ENCODE data around the gene IER2.

Gene IER2

DNA sequence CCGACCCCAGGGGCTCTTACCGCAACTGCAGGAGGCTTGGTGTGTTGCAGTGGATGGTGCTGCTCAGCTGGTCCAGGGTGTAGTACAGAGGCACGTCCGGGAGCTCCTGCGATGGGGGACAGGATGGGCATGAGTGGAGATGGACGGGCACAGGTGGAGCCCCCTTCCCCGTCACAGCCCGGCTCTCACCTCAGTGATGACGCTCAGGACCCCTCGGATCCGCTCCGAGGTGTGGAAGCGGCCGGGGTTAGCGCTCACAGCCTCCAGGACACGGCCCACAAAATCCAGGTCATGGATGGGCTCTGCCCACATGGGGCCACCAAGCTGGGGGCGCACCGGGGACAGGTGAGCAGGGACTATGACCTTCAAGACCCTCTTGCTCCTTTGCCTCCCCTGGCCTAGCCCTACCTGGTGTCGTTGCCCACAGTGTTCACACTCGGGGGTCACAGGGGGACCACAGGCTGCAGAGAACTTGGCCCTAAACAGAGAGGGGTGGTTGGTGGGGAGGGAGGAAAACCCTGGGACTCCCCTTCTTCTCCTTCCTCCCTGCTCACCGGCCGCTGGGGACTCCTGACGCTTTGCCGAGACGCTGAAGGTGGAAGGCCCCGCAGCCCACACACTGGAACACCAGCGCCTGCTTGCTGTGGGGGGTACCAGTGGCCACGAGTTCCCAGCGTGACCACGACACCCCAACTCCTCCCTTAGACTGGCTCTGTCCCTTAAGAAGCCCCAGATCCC lies 40.7 kb upstream of the IER2 start:
- H3K36me3 ChIP-seq (ENCODE audit: control insufficient read depth in 2 of 2, insufficient read depth in 2 of 2, low read length in 2 of 2): peaks cover 4 to 13% of the 10 kb centered on the region in 2 donors
- H3K4me1 ChIP-seq (ENCODE audit: control insufficient read depth, insufficient read depth, low read length): peaks cover 3% of the 10 kb centered on the region
- no peak overlapping the region for H3K9ac ChIP-seq (ENCODE audit: low read length in 2 of 2)
- no peaks in the 10 kb centered on the region for H3K9me3 ChIP-seq (ENCODE audit: control insufficient read depth in 2 of 2, low read length in 2 of 2)
- no peaks in the 10 kb centered on the region for H3K27me3 ChIP-seq (ENCODE audit: control insufficient read depth in 1 of 2, insufficient read depth in 2 of 2, low read length in 2 of 2)
- H3K4me3 ChIP-seq (ENCODE audit: low read length in 2 of 2): no peak overlapping the region
- no peak overlapping the region for H3K27ac ChIP-seq (ENCODE audit: low read length)

DNA sequence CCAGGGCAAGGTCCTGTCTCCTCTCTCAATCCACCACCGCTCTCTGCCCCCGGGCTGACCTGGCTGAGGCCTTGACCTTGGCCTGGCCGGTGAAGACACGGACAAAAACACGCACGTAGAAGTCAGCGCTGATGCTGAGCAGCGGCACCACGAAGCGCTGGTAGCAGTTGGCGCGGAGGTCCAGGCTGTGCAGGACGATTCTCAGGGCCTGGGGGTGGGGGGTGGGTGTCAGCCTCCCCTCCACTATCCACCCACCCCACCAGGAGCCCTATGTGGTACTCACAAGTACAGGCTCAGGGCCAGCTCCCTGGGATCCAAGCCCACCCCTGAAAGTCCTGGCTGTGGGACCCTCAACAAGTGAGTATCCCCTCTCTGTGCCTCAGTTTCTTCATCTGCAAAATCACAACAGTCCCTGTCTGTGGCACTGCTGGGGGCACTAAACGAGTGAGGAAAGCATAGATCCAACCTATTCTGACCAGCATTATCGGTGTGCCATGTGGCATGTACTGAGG lies 40.1 kb upstream of the IER2 start:
- H3K4me1 ChIP-seq (ENCODE audit: control insufficient read depth, insufficient read depth, low read length): no peaks in the 10 kb centered on the region
- H3K4me3 ChIP-seq (ENCODE audit: low read length in 2 of 2): no peak overlapping the region
- H3K27me3 ChIP-seq (ENCODE audit: control insufficient read depth in 1 of 2, insufficient read depth in 2 of 2, low read length in 2 of 2): no peaks in the 10 kb centered on the region
- no peaks in the 10 kb centered on the region for H3K9me3 ChIP-seq (ENCODE audit: control insufficient read depth in 2 of 2, low read length in 2 of 2)
- H3K9ac ChIP-seq (ENCODE audit: low read length in 2 of 2): no peak overlapping the region
- peaks cover 4 to 13% of the 10 kb centered on the region in 2 donors for H3K36me3 ChIP-seq (ENCODE audit: control insufficient read depth in 2 of 2, insufficient read depth in 2 of 2, low read length in 2 of 2)
- H3K27ac ChIP-seq (ENCODE audit: low read length): no peak overlapping the region

DNA sequence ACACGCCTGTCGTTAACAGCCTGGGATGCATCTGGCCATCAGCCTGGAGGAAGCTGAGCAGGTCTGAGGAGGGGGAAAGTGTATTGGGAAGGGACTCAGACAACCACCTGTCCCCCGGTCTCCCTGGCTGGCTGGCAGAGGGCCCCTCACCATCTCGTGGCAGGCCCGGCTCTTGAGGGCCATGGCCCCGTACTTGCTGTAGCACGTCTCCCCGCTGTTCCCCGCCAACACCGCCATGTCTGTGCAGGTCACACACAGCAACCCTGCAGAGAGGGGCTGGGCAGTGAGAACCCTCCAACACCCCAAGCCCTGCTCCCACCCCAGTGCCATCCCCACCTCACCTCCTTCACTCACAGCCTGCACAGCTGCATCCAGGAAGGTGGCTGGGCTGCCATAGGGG lies 37.7 kb upstream of the IER2 start:
- Histone ChIP-seq H3K36me3 (ENCODE audit: control insufficient read depth in 2 of 2, insufficient read depth in 2 of 2, low read length in 2 of 2) (peaks cover 4 to 13% of the 10 kb centered on the region in 2 donors), H3K4me1 (ENCODE audit: control insufficient read depth, insufficient read depth, low read length) (peaks cover 17% of the 10 kb centered on the region)

DNA sequence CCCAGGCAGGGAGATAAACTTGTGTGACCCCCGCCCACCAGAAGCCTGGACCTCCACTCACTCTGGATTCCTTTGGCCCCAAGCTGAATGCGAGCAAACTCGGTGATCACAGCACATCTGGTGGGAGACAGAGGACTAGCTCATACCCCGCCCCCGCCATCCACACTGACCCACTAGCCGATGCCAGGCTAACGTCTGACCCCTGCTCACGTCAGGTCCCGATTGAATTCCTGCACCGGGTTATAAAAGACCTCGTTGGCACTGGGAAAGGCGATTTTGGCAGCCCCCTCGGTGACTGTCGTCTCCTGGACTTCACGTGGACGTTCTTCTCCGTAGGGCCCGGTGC lies 34.3 kb upstream of the IER2 start:
- H3K36me3 ChIP-seq (ENCODE audit: control insufficient read depth in 2 of 2, insufficient read depth in 2 of 2, low read length in 2 of 2): peaks cover 4 to 8% of the 10 kb centered on the region in 2 donors
- H3K9ac ChIP-seq (ENCODE audit: low read length in 2 of 2): peak overlapping the region; percentile 90 to 92
- H3K27me3 ChIP-seq (ENCODE audit: control insufficient read depth in 1 of 2, insufficient read depth in 2 of 2, low read length in 2 of 2): no peaks in the 10 kb centered on the region
- H3K9me3 ChIP-seq (ENCODE audit: control insufficient read depth in 2 of 2, low read length in 2 of 2): no peaks in the 10 kb centered on the region
- peak overlapping the region; percentile 98 to 99 for H3K4me3 ChIP-seq (ENCODE audit: low read length in 2 of 2)
- peak overlapping the region; percentile 69 for H3K27ac ChIP-seq (ENCODE audit: low read length)
- H3K4me1 ChIP-seq (ENCODE audit: control insufficient read depth, insufficient read depth, low read length): peaks cover 38% of the 10 kb centered on the region

More for the DNA sequence above, 37.7 kb upstream of the IER2 start:
- Histone ChIP-seq H3K9me3 (ENCODE audit: control insufficient read depth in 2 of 2, low read length in 2 of 2) (no peaks in the 10 kb centered on the region), H3K27ac (ENCODE audit: low read length) (no peak overlapping the region), H3K9ac (ENCODE audit: low read length in 2 of 2) (no peak overlapping the region), H3K4me3 (ENCODE audit: low read length in 2 of 2) (no peak overlapping the region), H3K27me3 (ENCODE audit: control insufficient read depth in 1 of 2, insufficient read depth in 2 of 2, low read length in 2 of 2) (no peaks in the 10 kb centered on the region)

DNA sequence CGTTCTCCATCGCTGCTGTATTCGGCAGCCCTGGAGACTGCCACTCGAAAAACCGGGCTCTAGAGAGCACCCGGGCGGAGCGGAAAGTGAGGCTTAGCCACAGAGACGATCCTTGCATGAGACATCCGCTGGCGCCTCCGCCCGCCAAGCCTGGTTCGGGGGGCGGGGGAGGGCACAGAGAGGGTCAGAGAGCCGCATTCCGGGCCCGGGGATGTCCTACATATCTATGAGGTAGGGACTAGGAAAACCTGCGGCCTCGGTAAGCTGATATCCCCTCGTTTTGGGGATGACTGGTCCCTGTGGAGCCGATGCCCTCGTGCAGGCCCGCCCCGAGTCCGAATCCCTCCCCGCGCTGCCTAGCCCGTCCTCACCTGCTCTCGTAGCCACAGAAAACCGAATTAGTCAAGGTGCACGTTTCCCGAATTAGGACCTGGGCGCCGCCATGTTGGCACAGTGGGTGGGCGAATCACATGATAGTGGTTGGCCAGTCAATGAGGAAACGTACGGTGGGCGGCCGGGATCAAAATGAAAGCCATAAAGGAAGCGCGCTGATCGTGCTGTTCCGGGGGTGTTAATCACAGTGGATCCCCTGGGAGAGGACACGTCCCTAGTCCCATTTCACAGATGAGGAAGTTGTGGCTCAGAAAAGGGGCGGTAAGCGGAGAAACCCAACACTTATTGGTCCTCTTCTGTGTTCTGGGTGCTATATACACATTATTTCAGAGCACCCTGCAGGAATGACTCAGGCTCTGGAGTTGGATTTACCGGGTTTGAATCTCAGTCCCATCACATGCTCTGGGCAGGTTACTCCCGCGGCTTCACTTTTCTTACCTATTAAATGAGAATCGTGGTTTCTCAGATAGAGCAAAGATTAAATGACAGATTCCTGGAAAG lies 33.7 kb upstream of the IER2 start, which contains the start of gene TRMT1:
TRMT1 (minus strand) TSS at position 459 of the 894 bp plus-strand sequence; CDS start at position 118, 341 bp downstream.
- peaks cover 38% of the 10 kb centered on the region for H3K4me1 ChIP-seq (ENCODE audit: control insufficient read depth, insufficient read depth, low read length)
- H3K27ac ChIP-seq (ENCODE audit: low read length): peak within 1 kb of the TSS; percentile 69
- peak within 1 kb of the TSS; percentile 90 to 92 for H3K9ac ChIP-seq (ENCODE audit: low read length in 2 of 2)
- no peaks in the 10 kb centered on the region for H3K9me3 ChIP-seq (ENCODE audit: control insufficient read depth in 2 of 2, low read length in 2 of 2)
- H3K36me3 ChIP-seq (ENCODE audit: control insufficient read depth in 2 of 2, insufficient read depth in 2 of 2, low read length in 2 of 2): peaks cover 4 to 8% of the 10 kb centered on the region in 2 donors
- H3K4me3 ChIP-seq (ENCODE audit: low read length in 2 of 2): peak within 1 kb of the TSS; percentile 98 to 99
- H3K27me3 ChIP-seq (ENCODE audit: control insufficient read depth in 1 of 2, insufficient read depth in 2 of 2, low read length in 2 of 2): no peaks in the 10 kb centered on the region

DNA sequence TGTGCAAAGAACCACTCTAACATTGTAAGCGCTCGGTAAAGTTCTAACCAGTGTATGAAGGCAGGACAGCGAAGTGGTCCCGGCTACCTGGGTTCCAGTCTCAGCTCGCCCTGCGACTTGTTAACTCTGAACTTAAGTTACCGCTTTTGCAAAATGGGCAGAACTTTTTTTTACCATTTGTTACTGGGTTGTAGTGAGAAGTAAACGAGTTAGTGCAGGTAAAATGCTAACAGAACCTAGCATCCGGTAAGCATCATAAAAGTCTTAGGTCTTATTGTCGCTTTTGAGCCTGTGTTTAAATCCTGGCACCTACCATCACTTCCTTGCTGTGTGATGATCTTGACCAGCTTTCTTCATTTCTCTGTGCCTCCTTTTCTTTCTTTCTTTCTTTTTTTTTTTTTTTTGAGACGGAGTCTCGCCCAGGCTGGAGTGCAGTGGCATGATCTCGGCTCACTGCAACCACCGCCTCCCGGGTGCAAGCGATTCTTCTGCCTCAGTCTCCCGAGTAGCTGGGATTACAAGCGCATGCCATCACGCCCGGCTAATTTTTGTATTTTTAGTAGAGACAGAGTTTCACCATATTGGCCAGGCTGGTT lies 32.9 kb upstream of the IER2 start:
- Histone ChIP-seq H3K9me3 (ENCODE audit: control insufficient read depth in 2 of 2, low read length in 2 of 2) (no peaks in the 10 kb centered on the region), H3K27me3 (ENCODE audit: control insufficient read depth in 1 of 2, insufficient read depth in 2 of 2, low read length in 2 of 2) (no peaks in the 10 kb centered on the region), H3K4me1 (ENCODE audit: control insufficient read depth, insufficient read depth, low read length) (peaks cover 41% of the 10 kb centered on the region), H3K9ac (ENCODE audit: low read length in 2 of 2) (peak overlapping the region; percentile 90 to 92), H3K36me3 (ENCODE audit: control insufficient read depth in 2 of 2, insufficient read depth in 2 of 2, low read length in 2 of 2) (peaks cover 4 to 7% of the 10 kb centered on the region in 2 donors), H3K4me3 (ENCODE audit: low read length in 2 of 2) (peak overlapping the region; percentile 98 to 99), H3K27ac (ENCODE audit: low read length) (peak overlapping the region; percentile 69)

DNA sequence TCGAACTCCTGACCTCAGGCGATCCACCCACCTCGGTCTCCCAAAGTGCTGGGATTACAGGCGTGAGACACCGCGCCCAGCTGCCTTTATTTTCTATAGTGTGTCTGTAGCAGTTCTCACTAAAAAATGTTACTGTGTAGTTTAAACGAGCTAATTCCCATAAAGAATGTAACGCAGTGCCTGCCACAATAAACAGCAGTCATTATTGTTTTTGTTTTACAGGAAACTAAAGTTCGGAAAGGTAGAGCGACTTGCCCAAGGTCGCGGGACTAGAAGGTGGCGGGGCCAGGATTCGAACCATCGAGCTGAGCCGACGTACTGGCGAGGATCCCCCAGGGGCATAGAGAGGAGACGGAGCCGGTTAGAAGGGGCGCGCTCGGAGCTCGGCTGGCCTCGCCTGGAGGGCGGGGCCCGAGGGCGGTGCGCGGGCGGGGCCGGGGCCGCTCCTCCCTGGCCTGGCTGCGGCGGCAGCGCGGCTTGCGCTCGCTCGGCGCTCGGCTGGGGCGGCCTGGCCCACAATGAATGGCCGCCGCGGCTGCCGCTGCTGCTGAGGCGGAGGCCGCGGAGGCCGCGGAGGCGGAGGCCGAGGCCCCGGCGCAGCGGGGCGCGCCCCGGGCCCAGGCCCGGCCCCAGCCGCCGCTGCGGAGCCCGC lies 32.3 kb upstream of the IER2 start, which contains the start of gene NACC1:
NACC1 (plus strand) TSS at position 493 of the 652 bp plus-strand sequence. CDS start 16,944 bp downstream, outside the sequence.
- Histone ChIP-seq H3K4me3 (ENCODE audit: low read length in 2 of 2) (peak within 1 kb of the TSS; percentile 98 to 99), H3K36me3 (ENCODE audit: control insufficient read depth in 2 of 2, insufficient read depth in 2 of 2, low read length in 2 of 2) (peaks cover 0 to under 1% of the 10 kb centered on the region in 2 donors), H3K27me3 (ENCODE audit: control insufficient read depth in 1 of 2, insufficient read depth in 2 of 2, low read length in 2 of 2) (no peaks in the 10 kb centered on the region), H3K4me1 (ENCODE audit: control insufficient read depth, insufficient read depth, low read length) (peaks cover 41% of the 10 kb centered on the region), H3K9me3 (ENCODE audit: control insufficient read depth in 2 of 2, low read length in 2 of 2) (no peaks in the 10 kb centered on the region), H3K9ac (ENCODE audit: low read length in 2 of 2) (peak within 1 kb of the TSS; percentile 90 to 92), H3K27ac (ENCODE audit: low read length) (peak within 1 kb of the TSS; percentile 69)

DNA sequence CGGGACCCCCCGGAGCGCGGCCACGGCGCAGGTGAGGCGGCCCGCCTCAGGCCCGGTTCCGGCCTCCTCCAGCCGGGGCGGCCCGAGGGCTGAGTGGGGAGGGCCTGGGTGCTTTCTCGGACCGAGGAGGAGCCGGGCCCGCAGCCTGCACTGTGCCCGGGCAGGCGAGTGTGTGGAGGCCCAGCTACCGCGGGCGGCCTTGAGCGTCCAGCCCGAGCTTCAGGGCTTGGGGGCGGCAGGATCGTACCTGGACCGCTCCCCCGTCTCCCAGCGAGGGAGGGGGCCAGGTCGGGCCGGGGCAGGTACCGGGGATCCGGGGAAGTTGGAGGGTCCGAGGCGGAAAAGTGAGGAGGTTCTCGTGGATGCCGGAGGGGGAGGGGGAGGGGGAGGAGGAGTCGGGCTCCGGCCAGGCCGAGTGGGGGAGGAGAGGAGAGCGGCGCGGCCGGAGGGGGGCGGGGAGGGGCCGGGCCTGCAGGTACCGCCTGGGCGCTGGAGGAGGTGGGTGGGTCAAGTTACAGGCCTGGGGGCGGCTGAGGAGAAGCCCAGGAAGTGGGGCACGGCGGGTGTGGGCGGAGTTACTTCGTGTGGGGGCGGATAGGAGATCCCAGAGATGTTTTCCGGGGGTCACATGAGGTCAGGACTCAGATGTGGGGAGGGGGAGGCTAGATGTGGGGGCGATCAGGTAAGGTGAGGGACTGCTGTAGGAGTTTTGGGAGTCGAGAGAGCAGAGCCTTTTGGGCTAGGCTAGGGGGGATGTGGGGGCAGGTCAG lies 31.6 kb upstream of the IER2 start:
- Histone ChIP-seq H3K4me3 (ENCODE audit: low read length in 2 of 2) (peak overlapping the region; percentile 52 to 83), H3K27me3 (ENCODE audit: control insufficient read depth in 1 of 2, insufficient read depth in 2 of 2, low read length in 2 of 2) (no peaks in the 10 kb centered on the region), H3K9me3 (ENCODE audit: control insufficient read depth in 2 of 2, low read length in 2 of 2) (no peaks in the 10 kb centered on the region), H3K9ac (ENCODE audit: low read length in 2 of 2) (peak overlapping the region; percentile 62 to 73), H3K36me3 (ENCODE audit: control insufficient read depth in 2 of 2, insufficient read depth in 2 of 2, low read length in 2 of 2) (no peaks in the 10 kb centered on the region), H3K27ac (ENCODE audit: low read length) (no peak overlapping the region), H3K4me1 (ENCODE audit: control insufficient read depth, insufficient read depth, low read length) (peaks cover 41% of the 10 kb centered on the region)

DNA sequence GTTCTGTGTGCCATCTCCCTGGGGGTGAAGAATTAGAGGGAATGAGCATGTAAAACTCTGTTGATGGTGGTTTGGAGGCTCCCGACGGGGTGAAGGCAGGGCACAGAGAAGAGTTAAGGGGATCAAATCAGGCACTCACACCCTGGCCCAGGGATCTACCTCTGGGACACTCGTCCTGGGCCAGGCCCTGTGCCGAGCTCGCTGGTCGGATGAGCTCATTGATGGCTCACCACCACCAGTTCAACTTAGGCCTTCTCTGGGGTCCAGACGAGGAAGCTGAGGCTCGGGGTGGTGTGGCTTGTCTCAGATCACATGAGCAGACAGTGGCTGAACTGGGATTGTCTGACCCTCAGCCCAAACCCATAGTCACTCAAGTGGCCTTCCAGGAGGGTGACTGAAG lies 30.6 kb upstream of the IER2 start:
- Histone ChIP-seq H3K4me1 (ENCODE audit: control insufficient read depth, insufficient read depth, low read length) (peaks cover 41% of the 10 kb centered on the region), H3K27ac (ENCODE audit: low read length) (no peak overlapping the region), H3K36me3 (ENCODE audit: control insufficient read depth in 2 of 2, insufficient read depth in 2 of 2, low read length in 2 of 2) (no peaks in the 10 kb centered on the region), H3K4me3 (ENCODE audit: low read length in 2 of 2) (peak overlapping the region; percentile 52 to 83), H3K9ac (ENCODE audit: low read length in 2 of 2) (peak overlapping the region; percentile 58 to 73), H3K27me3 (ENCODE audit: control insufficient read depth in 1 of 2, insufficient read depth in 2 of 2, low read length in 2 of 2) (no peaks in the 10 kb centered on the region), H3K9me3 (ENCODE audit: control insufficient read depth in 2 of 2, low read length in 2 of 2) (no peaks in the 10 kb centered on the region)
